Stimulated activated CD8-positive, alpha-beta memory T cell treated with anti-CD3 and anti-CD28 coated beads, Interleukin-4, amount 100 ng/mL, for 1 hour (primary cell): ENCODE measurements around the gene GON4L.
"Not testable (repeated sequence)": the region's sequence is repeated elsewhere in the genome, so short reads cannot be mapped to it uniquely, and the experiment has no call there.

ENCODE experiments used
- DNase-seq, 2 donors: peaks; one replicate each; pipeline ENCODE4 v3.0.0-alpha.2; 2020; ENCODE audit warnings: low read depth in 2 of 2, low spot score in 1 of 2

Gene GON4L

DNA sequence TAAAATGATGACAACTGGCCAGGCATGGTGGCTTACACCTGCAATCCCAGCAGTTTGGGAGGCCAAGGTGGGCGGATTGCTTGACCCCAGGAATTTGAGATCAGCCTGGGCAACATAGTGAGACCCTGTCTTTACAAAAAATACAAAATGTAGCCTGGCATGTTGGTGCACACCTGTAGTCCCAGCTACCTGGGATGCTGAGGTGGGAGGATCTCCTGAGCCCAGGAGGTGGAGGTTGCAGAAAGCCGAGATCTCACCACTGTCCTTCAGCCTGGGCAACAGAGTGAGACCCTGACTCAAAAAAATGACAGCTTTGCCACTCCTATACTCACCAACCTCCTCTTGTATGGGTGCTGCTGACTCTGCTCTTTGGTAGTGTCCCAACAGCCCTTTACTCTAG is 20.9 kb upstream of the GON4L start:
- no peak for DNase-seq

DNA sequence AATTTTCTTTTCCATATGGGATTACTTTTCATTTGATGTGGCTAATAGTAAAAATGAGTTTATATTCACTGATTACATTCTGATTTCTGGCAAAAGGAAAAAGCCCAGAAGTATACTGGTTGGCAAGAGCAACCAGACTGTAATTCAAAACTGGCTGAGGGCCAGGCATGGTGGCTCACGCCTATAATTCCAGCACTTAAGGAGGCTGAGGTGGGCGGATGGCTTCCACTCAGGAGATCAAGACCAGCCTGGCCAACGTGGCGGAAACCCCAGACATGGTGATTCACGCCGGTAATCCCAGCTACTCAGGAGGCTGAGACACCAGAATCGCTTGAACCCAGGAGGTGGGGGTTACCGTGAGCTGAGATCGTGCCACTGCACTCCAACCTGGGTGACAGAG is 16.8 kb upstream of the GON4L start:
- no peak for DNase-seq

DNA sequence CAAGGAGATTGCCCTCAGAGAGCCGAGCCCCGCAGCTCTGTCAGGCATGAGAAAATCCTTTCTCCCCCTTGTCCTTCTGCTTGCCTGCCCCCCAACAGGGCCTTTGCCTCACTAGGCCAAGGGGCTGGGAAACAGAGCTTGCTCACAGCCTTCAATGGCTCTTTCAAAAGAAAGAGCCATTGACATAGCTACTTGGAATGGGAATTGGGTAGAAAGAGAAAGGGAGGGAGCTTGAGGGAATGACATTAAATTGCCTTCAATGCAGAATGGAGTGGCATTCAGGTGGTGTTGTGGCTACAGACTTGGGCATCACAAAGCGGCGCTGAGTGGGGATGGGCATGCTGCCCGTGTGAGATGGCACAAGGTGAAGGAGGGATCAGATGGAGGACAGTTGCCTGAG is 15.5 kb upstream of the GON4L start:
- DNase-seq = no peak

DNA sequence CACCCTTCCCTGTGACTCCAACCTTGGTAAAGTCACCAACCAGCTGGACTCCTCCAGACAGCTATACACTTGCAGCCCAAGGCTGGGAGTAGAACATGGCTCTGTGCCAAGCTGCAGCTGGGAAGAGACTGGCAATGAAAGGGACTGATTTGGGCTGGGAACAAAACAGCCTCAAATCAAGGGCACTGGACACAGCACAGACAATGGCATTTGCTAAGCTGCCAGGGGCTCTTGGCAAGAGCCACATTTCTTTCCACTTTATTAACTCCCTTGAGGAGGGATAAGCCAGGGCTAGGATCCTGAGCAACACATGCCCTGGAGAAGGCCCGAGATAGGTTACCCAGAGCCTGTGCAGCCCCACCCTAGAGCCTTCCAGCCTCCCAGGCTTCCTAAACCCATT is 14.4 kb upstream of the GON4L start:
- DNase-seq = no peak

DNA sequence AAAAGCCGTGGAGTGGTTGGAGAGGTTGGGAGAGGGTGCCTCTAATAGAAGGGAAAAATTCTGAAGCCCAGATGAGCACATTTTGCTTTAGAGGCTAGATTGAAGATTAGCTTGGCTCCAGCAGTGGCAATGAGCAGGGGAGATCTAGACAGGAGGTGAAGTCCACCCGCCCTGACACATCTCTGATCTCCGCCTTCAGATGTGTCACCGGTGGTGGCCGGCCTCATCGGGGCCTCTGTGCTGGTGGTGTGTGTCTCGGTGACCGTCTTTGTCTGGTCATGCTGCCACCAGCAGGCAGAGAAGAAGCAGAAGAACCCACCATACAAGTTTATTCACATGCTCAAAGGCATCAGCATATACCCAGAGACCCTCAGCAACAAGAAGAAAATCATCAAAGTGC is 10.8 kb upstream of the GON4L start:
- no peak for DNase-seq

DNA sequence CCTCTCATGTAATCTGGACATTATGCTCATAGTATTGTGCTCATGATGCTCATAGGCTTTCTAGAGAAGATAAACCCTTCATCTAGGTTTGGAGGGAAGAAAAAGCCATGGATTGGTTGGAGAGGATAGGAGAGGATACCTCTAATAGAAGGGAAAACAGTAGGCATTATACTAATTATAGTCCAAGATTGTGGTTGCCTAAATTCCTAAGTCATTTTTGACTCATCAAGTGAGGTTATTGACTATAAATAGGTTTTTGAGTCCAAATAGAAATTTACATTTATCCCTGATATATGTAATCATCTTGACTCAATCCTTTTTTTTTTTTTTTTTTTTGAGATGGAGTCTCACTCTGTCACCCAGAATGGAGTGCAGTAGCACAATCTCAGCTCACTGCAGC is 7.4 kb upstream of the GON4L start:
- no peak for DNase-seq

DNA sequence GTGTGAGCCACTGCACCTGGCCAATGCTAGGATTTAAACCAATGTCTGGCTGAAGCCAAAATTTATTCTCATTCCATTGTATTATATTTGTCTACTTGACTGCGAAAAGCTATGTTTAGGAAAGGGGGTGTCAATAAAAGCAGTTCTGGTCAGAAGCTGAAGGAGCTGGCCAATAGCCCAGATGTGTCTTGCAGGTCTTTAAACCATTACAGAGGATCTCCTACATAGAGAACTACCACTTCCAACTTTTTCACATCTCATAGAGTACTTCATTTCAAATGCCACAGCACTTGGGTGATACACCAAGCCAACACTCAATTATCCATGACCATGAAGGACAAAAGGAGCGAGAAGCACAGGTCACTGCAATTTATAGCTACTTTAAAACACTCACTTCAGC is 4.9 kb upstream of the GON4L start:
- DNase-seq = no peak

DNA sequence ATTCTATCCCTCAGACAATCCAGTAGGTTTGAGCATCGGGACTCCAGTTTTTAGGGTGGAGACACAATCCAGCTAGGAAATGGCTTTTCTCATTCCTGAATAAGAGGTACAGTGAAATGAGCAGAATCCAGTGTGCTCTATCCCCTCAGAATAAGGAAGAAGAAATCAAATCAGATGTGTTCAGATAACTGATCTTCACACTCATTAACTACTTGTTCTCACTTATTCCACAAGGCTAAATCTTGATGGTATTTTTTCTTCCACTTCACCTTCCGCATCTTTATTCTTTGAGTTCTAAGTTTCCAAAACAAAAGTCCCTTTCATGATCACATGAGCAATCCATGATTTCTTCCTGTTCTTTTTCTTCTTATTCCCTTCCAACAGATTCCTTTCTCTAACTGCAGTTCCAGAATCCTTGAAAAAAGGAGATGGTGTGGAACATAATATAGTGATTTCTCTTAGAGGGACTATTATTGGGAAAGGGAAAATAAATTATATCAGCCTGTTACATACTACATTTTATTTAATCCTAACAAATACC is 4.0 kb upstream of the GON4L start:
- no peak for DNase-seq

DNA sequence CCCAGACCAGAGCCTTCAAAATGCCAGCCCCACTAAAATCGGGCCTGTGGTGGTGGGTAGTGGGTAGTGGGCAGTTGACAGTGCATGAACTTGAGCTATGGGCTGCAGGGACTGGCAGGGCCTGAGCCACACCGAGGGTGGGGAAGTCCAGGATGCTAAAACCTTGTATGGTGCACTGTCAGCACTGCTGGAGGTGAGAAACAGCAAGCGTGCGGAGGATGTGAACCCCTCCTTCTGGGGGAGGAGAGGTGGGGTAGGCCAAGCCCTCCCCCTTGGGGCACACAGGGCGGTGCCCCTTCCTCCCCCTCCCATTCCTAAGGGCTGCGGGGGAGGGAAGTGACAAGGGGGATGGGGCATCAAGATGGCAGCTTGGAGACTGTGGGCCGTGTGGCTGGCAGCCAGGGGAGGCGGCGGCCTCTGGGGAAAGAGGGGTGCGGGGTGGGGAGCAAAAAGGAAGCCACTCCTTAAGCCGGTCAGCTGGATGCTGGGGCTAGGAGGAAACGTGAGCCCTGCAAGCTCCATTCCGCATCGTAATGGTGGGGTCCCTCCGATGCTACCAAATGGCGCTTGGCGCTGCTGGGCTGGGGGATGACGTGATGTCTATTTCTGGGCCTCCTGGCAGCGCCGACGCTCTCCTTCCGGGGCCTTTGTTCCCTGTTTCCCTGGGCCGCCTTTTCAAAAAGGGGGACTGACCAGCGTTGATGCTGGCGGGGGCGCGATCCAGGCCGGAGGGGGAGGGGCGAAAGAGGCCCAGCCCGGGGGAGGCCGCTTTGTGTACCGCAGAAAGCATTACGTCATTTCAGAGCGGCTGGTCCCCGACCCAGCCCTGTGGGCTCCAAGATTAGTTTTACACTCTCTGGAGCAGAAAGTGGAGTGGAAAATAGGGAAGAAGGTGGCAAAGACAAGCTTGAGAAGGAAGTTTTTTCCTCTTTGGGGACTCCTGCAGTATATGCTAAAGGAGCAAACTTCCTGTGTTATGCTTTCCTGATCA is 3.2 kb upstream of the GON4L start:
- DNase-seq = peak; percentile 6 to 21

DNA sequence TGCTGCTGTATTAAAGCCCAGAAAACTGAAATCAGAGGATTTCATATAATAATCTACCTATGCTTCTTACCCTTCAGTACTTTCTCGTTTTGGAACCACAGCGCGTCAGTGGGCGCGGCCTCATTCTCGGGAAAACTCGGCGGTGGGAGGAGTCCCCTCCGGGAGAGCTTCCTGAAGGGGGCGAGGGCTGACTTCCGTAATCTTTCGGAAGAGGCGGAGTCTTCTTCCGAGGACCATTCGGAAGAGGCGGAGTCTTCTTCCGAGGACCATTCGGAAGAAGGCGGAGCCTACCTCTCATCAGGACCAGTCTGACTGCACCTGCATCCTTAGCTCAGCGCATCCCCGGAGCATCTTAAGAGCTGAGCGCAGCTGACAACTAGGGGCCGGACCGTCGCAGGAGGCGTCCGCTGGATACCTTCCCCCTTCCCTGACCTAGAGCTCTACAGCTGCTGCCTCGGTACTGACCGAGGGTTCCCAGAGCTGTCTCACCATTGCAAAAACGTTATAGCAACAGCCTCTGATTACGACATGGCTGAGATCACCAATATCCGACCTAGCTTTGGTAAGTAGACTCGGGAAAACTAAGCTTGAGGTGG is 2.3 kb upstream of the GON4L start, which contains the start of gene SYT11:
SYT11 (plus strand) TSS at position 334 of the 596 bp plus-strand sequence; CDS start at position 529, 195 bp downstream.
- DNase-seq = peak; percentile 75 to 83

DNA sequence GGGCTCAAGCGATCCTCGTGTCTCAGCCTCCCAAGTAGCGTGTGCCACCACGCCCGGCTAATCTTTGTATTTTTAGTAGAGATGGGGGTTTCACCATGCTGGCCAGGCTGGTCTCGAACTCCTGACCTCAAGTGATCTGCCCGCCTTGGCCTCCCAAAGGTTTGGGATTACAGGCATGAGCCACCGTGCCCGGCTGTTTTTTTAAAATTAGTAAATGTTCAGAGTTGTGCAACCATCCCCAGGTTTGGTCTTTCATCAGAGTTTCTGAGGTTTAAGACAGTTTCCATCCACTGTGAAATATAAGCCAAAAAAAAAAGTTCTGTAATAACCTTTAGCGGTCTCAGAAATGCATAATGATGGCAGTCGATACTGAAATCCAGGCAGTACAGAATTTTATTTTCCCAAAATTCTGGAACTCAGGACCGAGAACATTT is 1.8 kb upstream of the GON4L start:
- no peak for DNase-seq

DNA sequence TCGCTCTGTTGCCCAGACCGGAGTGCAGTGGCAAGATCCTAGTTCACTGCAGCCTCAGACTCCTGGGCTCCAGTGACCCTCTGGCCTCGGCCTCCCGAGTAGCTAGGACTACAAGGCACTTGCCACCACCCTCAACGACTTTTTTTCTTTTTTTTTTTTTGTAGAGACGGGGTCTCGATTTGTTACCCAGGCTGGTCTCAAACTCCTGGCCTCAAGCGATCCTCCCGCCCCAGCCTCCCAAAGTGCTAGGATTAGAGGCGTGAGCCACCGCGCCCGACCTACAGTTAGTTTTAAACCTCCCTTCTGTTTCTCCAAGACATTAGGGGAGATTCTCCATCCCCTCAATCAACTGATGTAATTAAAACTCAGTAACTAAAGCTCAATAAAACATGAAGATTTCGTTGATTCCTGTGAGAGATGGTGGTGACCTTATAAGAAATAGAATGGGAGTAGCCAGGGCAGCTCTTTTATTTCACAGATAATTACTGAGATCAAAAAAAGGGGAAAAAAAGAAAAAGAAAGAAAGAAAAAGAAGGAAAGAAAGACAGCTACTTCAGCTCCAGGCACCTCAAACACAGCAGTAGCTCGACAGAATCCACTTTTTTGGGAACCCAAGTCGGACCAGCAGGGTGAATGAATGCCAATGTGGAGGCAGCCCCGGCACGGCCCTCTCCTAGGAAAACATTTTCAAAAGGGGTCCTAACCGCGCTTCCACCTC is 598 bp downstream of the GON4L start:
- no peak for DNase-seq

DNA sequence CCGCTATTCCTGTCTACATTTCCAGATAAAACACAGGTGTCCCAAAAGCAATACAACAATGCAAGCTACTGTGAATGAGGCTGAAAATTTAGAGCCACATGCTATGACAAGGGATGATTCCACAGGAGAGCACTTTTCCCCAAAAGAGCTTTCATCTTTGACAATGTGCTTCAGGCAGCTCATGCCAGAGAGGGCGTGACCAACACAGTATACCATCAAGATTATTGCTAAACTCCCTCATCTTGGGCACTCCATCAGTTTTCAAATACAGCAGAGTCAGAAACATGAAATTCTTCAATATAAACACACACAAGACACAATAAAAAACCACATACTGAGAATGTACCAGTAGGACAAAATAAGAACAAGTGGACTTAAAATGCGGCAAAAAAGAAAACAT is 6.7 kb downstream of the GON4L start:
- DNase-seq = no peak

DNA sequence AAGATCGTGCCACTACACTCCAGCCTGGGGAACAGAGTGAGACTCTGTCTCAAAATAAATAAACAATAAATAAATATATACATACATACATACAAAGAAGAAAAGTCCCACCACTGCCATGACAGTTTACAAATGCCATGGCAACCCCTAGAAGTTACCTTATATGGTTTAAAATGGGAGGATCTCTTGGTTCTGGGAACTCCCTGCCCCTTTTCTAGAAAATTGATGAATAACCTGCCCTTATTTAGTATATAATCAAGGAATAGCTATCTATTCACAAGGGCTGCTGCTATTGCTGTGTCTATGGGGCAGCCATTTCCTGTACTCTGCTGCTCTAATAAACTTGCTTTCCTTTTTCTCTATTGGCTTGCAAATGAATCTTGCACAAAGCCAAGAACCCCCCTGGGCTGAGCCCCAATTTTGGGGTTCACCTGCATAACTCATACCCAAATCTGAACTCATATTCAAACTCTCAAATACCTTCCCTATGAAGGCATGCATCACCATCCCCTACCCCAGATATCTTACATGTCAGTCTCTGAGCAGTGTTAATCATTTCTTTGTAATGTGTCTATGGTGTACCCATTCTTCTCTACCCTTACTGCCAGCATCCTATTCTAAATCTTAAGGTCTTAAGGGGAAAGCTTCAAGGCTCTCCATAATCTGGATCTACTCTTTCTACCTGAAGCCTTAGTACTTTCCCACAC is 9.0 kb downstream of the GON4L start:
- no peak for DNase-seq

DNA sequence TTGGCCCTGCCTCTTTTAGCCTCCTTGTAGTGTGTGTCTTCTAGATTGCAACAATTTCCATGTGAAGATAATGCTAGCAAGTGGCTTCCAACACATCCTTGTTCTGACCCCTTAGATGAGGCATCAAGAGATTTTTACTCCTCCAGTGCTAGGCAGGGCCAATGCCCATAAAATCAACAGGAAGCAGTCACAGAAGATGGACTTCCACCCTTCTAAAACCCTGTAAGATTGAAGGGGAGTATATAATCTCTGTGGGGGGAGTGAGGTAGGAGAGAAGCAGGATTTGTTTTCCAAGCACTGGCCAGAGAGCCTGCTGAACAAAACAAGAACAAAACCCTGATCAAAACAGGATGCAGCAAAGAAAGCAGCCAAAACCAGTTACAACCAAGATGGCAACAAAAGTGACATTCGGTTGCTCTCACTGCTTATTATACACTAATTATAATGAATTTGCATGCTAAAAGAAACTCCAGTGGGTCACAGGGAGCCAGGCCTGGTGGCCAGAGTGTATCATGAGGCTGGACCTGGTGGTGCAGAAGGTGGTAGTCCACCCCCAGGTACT is 12.1 kb downstream of the GON4L start:
- DNase-seq = no peak

DNA sequence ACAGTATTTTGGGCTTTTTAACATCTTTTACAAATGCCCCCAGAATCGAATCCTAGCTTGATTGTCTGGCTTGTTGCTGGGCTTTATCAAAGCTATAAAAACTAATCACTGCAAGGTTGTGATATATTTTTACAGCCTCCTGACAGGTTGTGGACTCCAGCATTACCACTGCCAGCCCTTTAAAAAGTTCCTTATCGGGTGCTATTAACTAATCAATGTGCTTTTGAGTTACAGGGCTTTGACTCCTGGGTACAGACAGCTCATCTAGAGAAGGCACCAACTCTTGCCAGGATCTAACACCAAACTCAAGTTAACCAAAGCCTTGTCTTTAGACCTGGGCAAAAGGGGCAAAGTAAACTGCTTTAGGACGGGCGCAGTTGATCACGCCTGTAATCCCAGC is 16.6 kb downstream of the GON4L start:
- DNase-seq = no peak

DNA sequence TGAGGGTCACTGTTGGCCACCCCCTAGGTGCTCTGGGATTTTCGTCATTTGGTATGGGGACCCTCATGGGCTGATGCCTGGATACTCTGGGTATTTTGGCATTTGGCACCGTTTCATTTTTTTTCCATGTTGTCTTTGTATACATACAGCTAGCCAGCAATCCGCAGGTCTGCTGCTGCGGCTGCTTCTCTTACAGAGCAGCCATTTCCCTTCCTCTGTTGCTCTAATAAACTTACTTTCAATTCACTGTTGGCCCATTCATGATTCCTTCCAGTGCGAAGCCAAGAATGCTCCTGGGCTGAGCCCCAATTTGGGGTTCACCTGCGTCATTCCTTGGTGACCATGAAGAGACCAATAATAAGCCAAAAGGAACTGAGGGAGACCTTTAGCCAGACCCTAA is 21.5 kb downstream of the GON4L start:
- DNase-seq = no peak

DNA sequence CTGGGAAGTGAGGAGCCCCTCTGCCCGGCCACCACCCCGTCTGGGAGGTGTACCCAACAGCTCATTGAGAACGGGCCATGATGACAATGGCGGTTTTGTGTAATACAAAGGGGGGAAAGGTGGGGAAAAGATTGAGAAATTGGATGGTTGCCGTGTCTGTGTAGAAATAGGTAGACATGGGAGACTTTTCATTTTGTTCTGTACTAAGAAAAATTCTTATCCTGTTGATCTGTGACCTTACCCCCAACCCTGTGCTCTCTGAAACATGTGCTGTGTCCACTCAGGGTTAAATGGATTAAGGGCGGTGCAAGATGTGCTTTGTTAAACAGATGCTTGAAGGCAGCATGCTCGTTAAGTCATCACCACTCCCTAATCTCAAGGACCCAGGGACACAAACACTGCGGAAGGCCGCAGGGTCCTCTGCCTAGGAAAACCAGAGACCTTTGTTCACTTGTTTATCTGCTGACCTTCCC is 22.1 kb downstream of the GON4L start:
- not testable (repeated sequence) for DNase-seq

DNA sequence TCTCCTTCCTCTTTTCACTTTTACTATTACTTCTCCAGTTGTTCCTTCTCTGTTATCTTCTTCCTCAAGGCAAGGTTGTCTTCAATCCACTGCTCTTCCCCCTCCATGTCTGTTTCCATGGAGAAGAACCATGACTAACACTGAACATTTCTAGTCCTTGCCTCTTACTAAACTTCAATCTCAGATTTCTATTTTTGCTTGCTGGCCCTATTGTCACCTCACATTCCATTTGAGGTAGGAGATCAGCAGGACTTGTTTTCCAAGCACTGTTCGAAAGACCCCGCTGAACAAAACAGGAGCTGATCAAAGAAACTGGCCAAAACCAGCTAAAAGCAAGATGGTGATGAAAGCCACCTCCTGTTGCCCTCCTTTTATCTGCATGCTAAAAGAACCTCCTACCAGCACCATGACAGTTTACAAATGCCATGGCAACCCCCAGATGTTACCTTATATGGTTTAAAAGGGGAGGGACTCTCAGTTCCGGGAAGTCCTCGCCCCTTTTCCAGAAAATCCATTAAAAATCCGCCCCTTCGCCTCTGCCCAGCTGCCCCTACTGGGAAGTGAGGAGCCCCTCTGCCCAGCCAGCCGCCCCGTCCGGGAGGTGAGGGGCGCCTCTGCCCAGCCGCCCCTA is 22.6 kb downstream of the GON4L start:
- no peak for DNase-seq
